BJ (cell line): ENCODE results near the gene GAB1. TPM values are rescaled to one million over a fixed set of nuclear protein-coding genes. Genes with fewer than 3 reads are reported as not detected.
A peak's percentile ranks its signal among the peaks of the same experiment; 100 is the strongest.

Experiments
- CTCF ChIA-PET: fragments of 350-600 bp; formaldehyde crosslinking; extraction: SDS; loops from one replicate; lab custom pipeline; 2021; ENCODE audit warnings: antibody characterized with exemption, inconsistent platforms; lab: Yijun Ruan, JAX
- POLR2A ChIA-PET: fragments of 300-600 bp; sonication (Branson Sonifier 250); formaldehyde crosslinking; extraction: SDS; loops from one replicate; lab custom pipeline; 2021; ENCODE audit warnings: antibody characterized with exemption; lab: Charles Lee
- DNase-seq: peaks from one replicate; pipeline ENCODE4 v3.0.0-alpha.2; 2011; ENCODE audit warnings: low read depth
- H3K27me3 ChIP-seq: 2 replicates; pipeline ENCODE4 v1.6.0; 2011; ENCODE audit warnings: low read length; ENCODE audit not compliant: control insufficient read depth, insufficient read depth
- H3K36me3 ChIP-seq: 2 replicates; pipeline ENCODE4 v1.5.1; 2011; ENCODE audit warnings: low read length; ENCODE audit not compliant: control insufficient read depth, insufficient read depth
- H3K4me3 ChIP-seq: 2 replicates; pipeline ENCODE4 v1.5.1; 2011; ENCODE audit warnings: low read depth, mild to moderate bottlenecking, control low read depth, low read length
- CTCF ChIP-seq: IDR thresholded peaks from 2 replicates; pipeline ENCODE4 v1.5.1; 2011; ENCODE audit warnings: low read depth, mild to moderate bottlenecking, control low read depth, inconsistent platforms, low read length, moderate library complexity; ENCODE audit not compliant: insufficient read depth
- polyA plus RNA-seq: library from polyadenylated mRNA; depleted of rRNA; stranded (reverse); fragments of >200 nt; gene quantifications from 2 replicates; pipeline ENCODE4 v1.2.3, GENCODE V29; 2011

GAB1 gene
- polyA plus RNA-seq, 1 experiment = 10.7 TPM

- POLR2A ChIA-PET = interaction anchor here (0.7 kb wide), 1 partner anchor 17 kb away, joined by 11 read pairs; no protein-coding TSS in a partner anchor
Measured at GRCh38 chr4:143355540-143356217, 19.0 kb downstream of the GAB1 start.

GRCh38 chr4:143356493-143356892 is 19.8 kb downstream of the GAB1 start:
- TF ChIP-seq CTCF = no peak
- Histone ChIP-seq H3K4me3 (no peak overlapping the region), H3K27me3 (no peaks in the 10 kb centered on the region), H3K36me3 (no peaks in the 10 kb centered on the region)
- no peak for DNase-seq
- ChIA-PET CTCF (no interaction called here), POLR2A (no interaction called here)

More at GRCh38 chr4:143355540-143356217, 19.0 kb downstream of the GAB1 start:
- DNase-seq = no peak
- CTCF ChIA-PET = interaction anchor here (1.7 to 2.1 kb wide), 2 partner anchors 18 to 20 kb away, joined by 5 read pairs; no protein-coding TSS in a partner anchor
- TF ChIP-seq CTCF = no peak
- H3K27me3 ChIP-seq = no peaks in the 10 kb centered on the region
- H3K4me3 ChIP-seq = no peak overlapping the region
- no peaks in the 10 kb centered on the region for H3K36me3 ChIP-seq

- H3K36me3 ChIP-seq = no peaks in the 10 kb centered on the region
- H3K4me3 ChIP-seq = no peak overlapping the region
- ChIA-PET CTCF (no interaction called here), POLR2A (no interaction called here)
- no peak for TF ChIP-seq CTCF
- DNase-seq = no peak
- H3K27me3 ChIP-seq = no peaks in the 10 kb centered on the region
Measured at GRCh38 chr4:143357161-143357845, 20.6 kb downstream of the GAB1 start.

- no peak for TF ChIP-seq CTCF
- no peak overlapping the region for H3K4me3 ChIP-seq
- ChIA-PET POLR2A (no interaction called here), CTCF (interaction anchor here (0.6 to 1.2 kb wide), 2 partner anchors 31 to 71 kb away, joined by 3 to 4 read pairs; no protein-coding TSS in a partner anchor)
- no peaks in the 10 kb centered on the region for H3K27me3 ChIP-seq
- H3K36me3 ChIP-seq = no peaks in the 10 kb centered on the region
- no peak for DNase-seq
Measured at GRCh38 chr4:143358419-143358818, 21.7 kb downstream of the GAB1 start.

GRCh38 chr4:143358923-143359643 is 22.4 kb downstream of the GAB1 start:
- DNase-seq = peak; percentile 39
- no peak for TF ChIP-seq CTCF
- POLR2A ChIA-PET = no interaction called here
- CTCF ChIA-PET = interaction anchor here (1.2 kb wide), 1 partner anchor 31 kb away, joined by 4 read pairs; no protein-coding TSS in a partner anchor
- Histone ChIP-seq H3K27me3 (no peaks in the 10 kb centered on the region), H3K36me3 (no peaks in the 10 kb centered on the region), H3K4me3 (no peak overlapping the region)
